Measurements from ENCODE around the gene ADGRG1. TPM values are rescaled to one million over a fixed set of nuclear protein-coding genes. Genes with fewer than 3 reads are reported as not detected.

ADGRG1 gene
- polyA plus RNA-seq, 1 donor: 102 TPM

Other genes starting within 250 kb of the ADGRG1 start
- 0.30 TPM for gene CCL17, start 223.9 kb upstream of the ADGRG1 start, polyA plus RNA-seq
- 52.8 TPM for gene CIAPIN1, start 181.2 kb upstream of the ADGRG1 start, polyA plus RNA-seq
- 73.0 TPM for gene COQ9, start 181.2 kb upstream of the ADGRG1 start, polyA plus RNA-seq
- 76.6 TPM for gene POLR2C, start 166.0 kb upstream of the ADGRG1 start, polyA plus RNA-seq
- 113 TPM for gene DOK4, start 142.1 kb upstream of the ADGRG1 start, polyA plus RNA-seq
- 5.6 TPM for gene CCDC102A, start 92.1 kb upstream of the ADGRG1 start, polyA plus RNA-seq
- gene ADGRG5, start 86.0 kb upstream of the ADGRG1 start, polyA plus RNA-seq: 9.1 TPM
- gene ADGRG3, start 39.7 kb downstream of the ADGRG1 start, polyA plus RNA-seq: 1.7 TPM
- gene DRC7, start 66.2 kb downstream of the ADGRG1 start, polyA plus RNA-seq: 0.22 TPM
- 16.2 TPM for gene KATNB1, start 107.1 kb downstream of the ADGRG1 start, polyA plus RNA-seq
- 82.3 TPM for gene KIFC3, start 173.9 kb downstream of the ADGRG1 start, polyA plus RNA-seq

Data from large intestine (tissue), 1 donor.